Fibroblast of pulmonary artery (primary cell): ENCODE measurements around the gene SLC16A9.

Source experiments
- DNase-seq: peaks from one replicate; pipeline ENCODE4 v3.0.0-alpha.2; 2010; ENCODE audit warnings: low read depth
- H3K4me3 ChIP-seq: replicated peaks from 2 replicates; pipeline ENCODE4 v1.5.1; 2011; ENCODE audit warnings: low read depth, mild to moderate bottlenecking, control low read depth, low read length, moderate library complexity
- CTCF ChIP-seq: IDR thresholded peaks from 2 replicates; pipeline ENCODE4 v1.5.1; 2011; ENCODE audit warnings: mild to moderate bottlenecking, control low read depth, low read length, inconsistent platforms; ENCODE audit errors: missing control alignments

Gene SLC16A9

GRCh38 chr10:59623133-59624121 is 86.2 kb downstream of the SLC16A9 start:
- DNase-seq: peak; percentile 32

DNA sequence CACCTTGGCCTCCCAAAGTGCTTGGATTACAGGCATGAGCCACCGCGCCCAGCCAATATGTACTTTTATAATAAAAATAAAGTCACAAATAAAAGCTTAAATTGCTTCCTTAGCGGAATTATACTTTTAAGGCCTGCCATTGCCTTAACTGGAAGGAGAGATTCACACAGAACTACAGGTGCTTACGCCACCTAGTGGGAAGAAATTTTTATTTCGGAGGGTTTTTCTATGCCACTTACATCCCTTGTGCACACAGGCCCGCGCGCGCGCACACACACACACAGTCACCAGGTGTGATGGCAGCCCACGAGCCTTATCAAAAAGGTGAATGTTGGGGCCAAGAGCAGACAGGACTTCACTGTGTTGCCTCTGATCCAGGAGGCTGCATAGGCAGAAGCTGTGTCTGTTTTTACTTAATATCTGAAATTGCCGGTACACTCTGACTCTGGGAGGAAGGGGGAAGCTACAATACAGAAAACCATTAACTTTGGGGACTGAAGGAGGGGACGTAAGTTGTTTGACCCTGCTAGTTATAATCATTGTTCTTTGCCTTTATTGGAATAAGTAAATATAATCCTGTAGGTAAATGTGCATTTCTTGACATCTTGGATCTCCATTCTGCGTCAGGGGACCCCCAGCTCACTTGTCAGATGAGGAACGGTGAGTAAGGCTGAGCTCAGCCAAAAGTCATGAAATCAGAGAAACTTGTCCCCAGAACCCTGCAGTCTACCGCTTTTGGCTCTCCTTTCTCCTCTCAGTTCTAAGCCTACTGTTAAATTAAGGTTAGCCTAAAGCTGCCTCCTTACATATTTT is 87.1 kb downstream of the SLC16A9 start:
- H3K4me3 ChIP-seq: no peak overlapping the region
- peak; percentile 79 for DNase-seq
- TF ChIP-seq CTCF: peak; percentile 58

More at GRCh38 chr10:59623133-59624121, 86.2 kb downstream of the SLC16A9 start:
- no peak for TF ChIP-seq CTCF
- H3K4me3 ChIP-seq: no peak overlapping the region

DNA sequence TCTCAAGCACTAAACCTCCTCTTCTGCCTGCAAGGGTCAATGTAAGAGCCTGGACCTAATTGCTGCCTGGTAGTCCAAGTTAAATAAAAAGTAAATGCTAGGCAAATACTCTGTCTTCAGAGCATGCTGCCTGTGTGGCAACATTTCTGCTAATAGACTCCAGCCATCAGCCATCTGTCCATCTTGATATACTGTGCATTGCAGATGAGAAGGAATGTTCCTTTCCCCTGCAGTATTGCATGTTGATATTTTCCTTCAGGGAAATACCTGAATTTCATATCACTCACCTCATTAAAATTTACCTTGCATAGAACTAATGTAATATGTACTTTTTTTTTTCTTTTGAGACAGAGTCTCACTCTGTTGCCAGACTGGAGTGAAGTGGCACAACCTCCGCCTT is 87.9 kb downstream of the SLC16A9 start:
- DNase-seq: no peak
- no peak for TF ChIP-seq CTCF
- no peak overlapping the region for H3K4me3 ChIP-seq

GRCh38 chr10:59618666-59619065 is 91.0 kb downstream of the SLC16A9 start:
- no peak for DNase-seq
- no peak for TF ChIP-seq CTCF

DNA sequence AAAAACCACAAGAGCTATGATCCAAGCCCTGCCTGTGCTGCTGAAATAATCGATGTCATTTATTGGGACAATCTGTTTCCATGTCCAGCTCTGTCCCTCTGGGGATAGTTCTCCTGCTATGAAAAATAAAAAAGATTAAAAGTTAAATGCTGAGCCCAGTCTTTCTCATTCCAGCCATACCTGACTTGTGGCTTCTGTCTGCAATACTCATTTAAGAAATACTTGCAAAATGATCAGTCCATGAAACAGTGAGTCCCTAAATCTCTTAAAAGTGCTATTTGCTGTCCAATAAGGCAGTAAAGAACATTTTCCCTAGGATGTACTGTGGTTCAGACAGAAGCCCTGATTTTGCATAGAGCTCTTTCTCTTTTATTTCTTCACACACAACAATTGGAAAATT is 91.7 kb downstream of the SLC16A9 start:
- no peak for TF ChIP-seq CTCF
- no peak overlapping the region for H3K4me3 ChIP-seq
- DNase-seq: no peak

More at GRCh38 chr10:59618666-59619065, 91.0 kb downstream of the SLC16A9 start:
- no peak overlapping the region for H3K4me3 ChIP-seq

GRCh38 chr10:59611048-59611447 is 98.6 kb downstream of the SLC16A9 start:
- no peak for DNase-seq
- no peak overlapping the region for H3K4me3 ChIP-seq
- TF ChIP-seq CTCF: no peak
